ENCODE measurements around the gene PDE2A.

Gene PDE2A

DNA sequence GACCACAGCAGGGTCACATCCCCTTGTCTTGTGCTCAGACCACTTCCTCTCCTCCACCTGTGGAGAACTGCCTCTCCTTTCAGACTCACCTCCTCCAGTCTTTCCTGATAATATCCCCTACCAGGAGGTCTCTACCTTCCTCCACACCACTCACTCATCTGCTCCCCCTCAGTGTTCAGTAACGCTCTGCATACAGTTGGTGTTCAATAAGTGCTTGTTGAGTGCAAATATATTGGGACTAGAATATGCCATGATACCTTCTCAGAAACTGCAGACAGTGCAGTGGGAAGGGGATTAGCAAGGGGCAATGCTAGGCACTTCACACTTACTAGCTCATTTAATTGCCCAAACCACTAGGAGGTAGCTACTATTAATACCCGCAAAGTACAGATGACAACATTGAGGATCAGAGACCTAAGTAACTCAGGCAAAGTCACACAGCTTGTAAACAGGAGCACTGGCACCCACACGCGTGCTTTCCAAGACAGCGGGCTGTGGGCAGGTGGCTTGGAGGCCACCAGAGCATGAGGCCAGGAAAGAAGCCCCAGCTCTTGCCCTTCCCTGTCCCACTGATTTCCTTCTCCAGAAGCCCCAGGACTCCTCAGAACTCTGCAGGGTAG, 8.1 kb upstream of the PDE2A start:
- DNase-seq: no peak

DNA sequence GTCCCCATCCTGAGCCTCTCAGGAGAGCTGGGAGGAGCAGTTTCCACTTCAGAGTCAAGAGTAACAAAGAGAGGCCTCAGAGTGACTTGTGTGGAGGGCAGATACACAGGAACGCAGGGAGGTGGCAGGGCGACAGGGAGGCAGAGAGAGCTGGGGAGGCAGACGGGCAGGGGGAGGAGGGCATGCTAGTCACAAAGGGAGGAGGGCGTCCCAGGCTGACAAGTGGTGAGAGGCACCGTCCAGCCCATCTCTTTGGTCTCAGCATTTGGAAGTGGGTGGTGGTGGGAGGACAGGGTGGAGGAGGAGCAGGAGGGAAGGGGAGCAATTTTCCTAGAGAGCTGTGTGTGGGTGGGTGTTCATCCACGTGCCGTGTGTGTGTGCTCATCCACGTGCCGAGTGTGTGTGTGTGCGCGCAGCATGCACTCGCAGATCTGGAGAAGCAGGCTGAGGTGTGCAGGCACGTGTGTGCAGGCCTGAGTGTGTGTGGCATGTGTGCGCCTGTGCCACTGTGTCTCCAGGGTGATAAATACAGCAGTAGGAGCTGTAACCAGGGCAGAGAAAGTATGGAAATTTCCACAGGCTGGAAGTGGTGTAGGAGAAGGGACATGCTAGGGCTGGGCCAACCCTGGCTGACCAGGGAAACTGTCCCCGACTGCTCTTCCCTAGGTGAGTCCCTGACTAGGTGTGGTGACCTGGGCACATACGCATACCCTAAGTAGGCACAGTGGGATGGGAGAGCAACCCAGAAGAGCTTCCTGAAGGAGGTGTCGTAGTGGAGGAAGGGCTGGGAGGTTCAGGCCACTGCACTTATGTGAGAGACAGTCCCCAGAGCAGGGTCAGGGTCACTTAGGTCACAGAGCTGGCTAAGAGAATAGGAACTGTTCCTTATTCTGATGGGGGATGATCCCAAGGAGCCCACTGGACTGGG, 7.3 kb upstream of the PDE2A start:
- DNase-seq: no peak

DNA sequence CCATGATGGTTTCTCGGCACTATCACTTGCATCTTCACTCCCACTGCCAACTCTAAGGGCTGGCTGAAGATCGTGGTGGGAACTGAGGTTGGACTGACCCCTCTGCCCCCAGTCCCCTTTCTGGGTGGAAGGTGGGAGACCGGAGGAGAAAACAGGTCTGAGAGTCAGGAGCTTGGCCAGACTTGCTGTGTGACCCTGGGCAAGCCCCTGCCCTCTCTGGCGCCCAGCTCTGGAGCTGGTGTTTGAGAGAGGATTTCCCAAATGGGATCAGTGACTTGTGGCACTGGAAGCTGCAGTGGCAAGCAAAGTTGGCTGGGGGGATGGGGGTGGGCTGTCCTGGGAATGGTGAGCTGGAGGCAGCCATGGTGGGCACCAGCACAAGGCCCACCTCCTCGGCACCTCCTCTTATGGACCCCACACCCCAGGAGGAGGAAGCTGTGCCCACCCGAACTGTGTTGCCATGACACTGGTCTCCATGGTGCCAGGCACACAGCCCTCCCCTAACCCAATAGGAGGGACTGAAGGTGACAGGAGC, 6.5 kb upstream of the PDE2A start:
- no peak for DNase-seq

DNA sequence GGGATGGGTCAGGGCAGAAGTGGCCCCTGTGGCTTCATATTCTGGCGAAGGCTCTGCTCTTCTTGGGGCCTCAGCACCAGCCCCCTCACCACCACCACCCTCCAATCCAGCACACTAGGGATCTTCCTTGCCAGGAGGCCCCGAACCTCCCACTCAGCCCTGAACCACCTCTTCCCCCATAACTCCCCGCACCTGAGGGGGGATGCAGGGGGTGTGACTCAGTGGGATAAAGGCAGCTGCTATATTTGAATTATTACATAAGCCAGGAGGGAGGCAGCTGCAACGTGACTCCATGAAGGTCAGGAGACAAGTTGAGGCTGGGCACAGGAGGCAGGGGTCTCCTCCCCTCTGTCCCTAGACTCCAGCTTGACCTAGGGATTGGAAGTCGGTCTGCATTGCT, 5.6 kb upstream of the PDE2A start:
- DNase-seq: no peak

DNA sequence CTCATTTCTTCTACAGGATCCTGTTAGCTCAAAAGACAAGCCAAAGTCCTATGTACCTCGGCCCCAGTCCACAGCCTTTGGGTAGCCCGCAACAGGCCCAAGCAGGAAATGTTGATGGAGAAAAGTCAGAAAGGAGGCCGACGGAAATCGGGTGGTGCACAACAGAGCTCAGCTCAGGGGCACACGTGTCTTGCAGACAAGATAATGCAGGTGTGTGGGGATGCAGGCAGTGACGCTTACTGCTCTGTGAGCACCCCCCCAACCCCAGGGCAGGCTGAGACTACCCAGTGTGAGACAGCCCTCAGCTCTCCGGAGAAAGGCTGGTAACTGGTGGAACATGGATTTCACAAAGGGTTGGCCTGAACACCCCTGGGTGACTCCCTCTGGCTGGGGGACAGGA, 4.3 kb upstream of the PDE2A start:
- no peak for DNase-seq

GRCh38 chr11:72676861-72677341, 2.7 kb upstream of the PDE2A start:
- no peak for DNase-seq

- DNase-seq: no peak
Measured at GRCh38 chr11:72675221-72675620, 999 bp upstream of the PDE2A start.

DNA sequence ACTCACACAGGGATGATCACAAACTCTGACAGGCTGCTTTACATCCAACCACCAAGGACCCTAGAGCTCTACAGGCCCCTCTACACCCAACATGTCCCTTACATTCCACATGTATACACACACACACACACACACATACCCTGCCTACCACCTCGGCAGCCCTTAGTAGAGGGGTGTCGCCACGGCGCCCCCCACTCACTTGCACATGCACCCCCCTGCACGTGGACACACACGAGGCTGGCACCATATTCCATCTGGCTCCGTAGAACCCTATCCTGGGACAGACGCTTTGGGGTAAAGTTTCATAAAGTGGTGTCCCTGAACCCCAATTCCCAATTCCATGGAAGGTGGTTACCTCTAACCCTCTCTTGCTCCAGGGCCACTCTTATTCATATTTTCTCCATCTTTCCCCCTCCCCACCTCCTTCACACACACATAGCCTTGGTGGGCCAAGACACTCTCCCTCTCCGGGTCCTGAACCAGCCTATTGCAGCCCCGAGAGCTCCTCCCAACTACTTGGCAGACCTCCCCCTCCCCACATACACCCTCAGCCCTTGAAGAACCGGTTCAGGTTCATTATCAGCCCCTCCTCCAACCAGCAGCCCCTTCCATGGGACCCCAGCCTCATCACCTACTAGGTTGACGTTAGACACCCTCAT, 809 bp downstream of the PDE2A start:
- no peak for DNase-seq

DNA sequence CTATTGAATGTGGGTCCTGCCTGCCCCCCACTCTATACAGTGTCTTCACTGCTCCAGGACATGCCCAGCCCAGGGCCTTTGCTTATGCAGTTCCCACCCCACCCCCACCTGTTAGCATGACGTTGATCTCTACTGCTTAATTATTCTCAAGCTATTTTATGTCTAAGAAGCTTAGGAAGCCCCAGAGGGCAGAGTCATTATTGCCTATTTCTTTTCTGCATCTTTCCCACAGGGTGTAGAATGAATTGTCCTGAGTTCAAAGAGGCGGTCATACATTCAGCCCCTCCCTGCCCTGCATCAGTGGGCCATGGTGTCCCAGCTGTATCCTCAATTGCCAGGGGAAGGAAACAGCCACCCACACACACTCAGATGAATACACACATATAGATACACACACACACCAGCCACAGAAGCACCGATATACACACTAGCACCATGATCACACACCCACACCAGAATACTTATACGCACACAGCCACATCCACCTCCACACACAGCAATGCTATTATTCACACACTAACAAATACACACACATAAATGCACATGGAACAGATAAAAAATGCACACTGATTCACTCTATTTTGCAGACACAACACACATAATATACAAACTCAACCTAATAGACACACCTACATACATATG, 1.5 kb downstream of the PDE2A start:
- no peak for DNase-seq

- DNase-seq: no peak
Measured at GRCh38 chr11:72671152-72672099, 2.8 kb downstream of the PDE2A start.

DNA sequence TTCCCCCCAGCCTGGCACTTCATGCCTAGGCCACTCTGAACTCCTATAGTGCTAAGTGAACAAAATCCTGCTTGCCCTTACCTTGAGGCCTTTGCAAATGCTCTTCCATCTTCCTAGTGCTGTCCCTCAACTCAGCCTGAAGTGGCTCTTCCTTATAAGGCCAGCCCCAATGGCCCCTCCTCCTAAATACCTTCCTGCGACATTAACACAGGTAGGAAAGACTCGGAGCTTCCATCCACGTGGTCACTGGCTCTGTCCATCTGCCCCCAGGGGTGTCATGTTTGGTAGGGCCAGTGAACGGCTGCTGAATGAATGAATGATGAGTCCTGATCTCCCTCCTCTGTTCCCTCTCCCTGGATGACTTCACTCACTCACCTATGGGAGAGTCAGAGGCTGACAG, 4.2 kb downstream of the PDE2A start:
- DNase-seq: no peak

DNA sequence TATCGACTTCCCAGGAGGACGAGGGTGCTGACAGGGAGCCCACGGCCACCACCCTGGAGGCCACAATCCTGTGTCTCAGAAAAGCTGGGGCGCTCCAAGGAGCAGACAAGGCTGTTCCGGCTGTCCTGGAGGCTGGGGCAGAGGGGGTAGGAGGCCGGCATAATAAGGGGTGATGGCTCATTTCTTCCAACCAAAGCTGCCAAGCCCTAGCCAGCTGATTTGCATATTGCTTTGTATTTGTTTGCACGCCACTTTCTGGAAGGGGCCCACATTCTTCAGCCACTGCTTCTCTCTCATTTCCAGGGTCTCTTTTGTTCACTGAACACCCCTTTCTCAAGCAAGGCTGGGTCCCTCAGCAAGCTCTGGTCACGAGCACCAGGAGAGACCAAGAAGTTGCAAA, 4.7 kb downstream of the PDE2A start:
- no peak for DNase-seq

GRCh38 chr11:72668629-72669347, 5.4 kb downstream of the PDE2A start:
- no peak for DNase-seq

DNA sequence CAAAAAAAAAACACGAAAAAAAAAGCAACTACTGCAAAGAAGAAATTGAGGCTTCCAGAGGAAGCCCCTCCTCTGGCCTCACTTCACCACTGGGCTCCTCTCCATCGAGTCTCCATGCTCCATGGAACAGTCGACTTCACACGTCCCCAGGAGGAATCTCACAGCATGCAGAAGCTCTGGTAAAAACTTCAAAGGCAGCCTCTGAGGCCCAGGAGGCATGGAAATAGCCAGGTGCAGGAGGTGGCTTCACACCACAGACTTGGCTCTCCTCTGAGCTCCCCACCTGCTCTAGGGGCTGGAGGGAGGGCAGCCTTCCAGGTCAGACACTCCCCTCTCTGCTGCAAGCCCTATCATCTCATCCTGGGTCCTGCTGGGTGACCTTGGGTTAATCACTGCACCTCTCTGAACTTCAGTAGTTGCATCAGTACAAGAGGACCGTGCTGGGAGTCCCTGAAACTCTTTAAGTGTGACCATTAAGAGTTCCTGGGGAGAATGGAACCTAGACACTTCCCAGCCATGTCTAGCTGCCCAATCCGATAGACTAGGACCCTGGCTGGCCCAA, 8.2 kb downstream of the PDE2A start:
- no peak for DNase-seq

DNA sequence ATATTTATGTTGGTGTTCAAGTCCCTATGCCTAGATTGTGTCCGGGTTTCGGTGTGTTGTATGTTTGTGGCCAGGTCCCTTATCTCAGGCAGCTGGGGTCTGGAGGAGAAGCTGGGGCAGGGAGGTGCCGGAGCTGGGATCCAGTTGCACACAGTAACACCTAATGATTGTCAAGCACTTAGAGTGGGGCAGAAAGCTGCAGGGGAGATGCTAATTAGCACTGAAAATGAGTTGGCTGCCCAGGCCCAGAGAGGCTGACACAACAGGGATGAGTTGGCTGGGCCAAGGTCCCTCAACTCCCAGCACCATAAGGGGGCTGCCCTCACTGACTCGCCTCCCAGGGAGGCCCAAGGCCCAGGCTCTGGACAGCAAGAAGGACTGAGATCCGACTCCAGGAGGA, 12.2 kb downstream of the PDE2A start:
- no peak for DNase-seq

DNA sequence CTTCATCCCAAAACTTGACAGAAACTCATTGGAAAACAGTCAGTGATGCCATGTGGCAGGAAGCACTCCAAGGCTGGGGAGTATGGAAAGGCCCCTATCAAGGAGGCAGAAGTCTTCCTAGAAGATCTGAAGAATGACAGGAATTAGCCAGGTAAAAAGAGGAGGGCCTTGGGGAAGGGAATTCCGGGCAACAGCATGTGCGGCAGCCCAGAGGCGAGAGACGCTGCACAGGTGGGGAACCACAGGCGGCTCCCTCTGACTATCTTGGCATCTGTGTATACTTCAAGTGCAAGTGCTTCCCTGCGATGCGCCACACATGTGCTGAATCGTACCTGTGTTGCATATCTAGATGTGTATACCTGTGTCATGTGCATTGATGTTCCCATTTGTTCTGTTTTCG, 12.7 kb downstream of the PDE2A start:
- no peak for DNase-seq

- DNase-seq: no peak
Measured at GRCh38 chr11:72658989-72659640, 15.1 kb downstream of the PDE2A start.

GRCh38 chr11:72657411-72658100, 16.7 kb downstream of the PDE2A start:
- no peak for DNase-seq

DNA sequence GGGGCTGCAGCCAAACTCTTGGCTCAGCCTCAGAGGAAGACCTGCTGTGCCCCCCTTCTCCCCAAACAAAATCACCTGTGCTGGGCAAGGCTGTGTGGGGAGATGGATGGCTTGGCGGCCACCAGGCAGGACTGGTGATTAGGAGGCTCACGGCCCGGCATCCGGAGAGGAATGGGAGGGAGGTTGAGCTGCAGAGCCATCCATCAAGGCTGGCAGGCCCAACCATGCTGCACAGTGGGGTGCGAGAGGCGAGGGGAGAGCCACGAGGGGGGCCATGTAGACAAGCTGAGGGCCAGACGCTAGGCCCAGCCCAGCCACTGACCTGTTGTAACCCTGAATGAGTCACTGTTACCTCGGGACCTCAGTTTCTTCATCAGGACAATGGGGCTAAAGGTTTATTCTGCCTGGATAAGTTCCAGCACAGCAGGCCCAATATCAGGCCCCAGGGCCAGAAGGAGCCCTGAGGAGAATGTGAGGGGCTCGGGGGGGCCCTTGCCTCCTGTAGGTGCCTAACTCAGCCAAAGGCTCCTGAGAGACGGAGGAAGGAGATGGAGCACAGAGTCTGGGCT, 18.2 kb downstream of the PDE2A start:
- no peak for DNase-seq

Measured in DMS153 (cell line).